ENCODE results near the gene ITFG1. TPM values are rescaled to one million over a fixed set of nuclear protein-coding genes. Genes with fewer than 3 reads are reported as not detected.

The ITFG1 gene
- total and polyA plus RNA-seq, 9 of the 15 experiments (the other 6 are each of a cell fraction or from before 2014, with no cell fraction given), result 17.1 to 83.5 (median 35.8) TPM

DNA sequence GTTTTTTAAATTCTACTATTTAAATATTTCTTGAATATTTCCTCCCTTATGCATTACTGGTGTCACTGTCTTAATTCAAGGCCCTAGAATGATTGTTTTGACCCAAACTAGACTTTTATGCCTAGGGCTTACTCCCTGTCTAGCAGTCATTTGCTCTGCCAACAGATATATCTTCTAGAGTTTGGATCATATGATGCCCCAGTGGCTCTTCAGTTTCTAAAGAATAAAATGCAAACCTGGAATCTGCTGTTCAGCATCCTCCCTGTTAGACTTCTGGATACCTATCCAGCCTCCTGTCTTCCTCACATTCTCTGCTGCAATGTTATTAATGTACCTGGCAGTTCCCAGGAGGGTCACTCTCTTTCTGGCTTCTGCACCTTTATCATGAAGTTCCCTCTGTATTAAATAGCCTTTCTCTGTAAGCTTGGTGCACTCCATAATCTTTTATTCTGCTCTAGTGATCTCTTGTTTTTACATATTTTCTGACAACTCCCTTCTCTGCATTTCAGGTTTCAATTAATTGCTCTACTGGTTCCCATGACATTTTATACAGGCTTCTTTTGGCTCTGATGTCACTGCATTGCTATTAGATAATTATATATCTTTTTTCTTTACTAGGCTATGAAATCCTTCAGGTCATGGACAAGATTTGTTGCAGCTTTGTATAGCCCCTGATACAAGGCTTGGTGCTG, 15.9 kb upstream of the ITFG1 start:
- Histone ChIP-seq H3K4me1 (replicated peaks in 1 of 2; ENCODE audit: control insufficient read depth in 2 of 2, insufficient read depth in 2 of 2, low read length in 2 of 2) (no peaks in the 10 kb centered on the region; a peak in 1 of 5 replicates), H3K36me3 (ENCODE audit: control insufficient read depth, insufficient read depth, low read length) (peaks cover 34% of the 10 kb centered on the region), H2AFZ (ENCODE audit: low read depth, low read length) (no peak overlapping the region), H3K27ac (ENCODE audit: extremely low read depth, low read depth, low read length) (no peak overlapping the region), H3K4me2 (ENCODE audit: insufficient read depth, low read length) (no peak overlapping the region), H3K9ac (ENCODE audit: insufficient read depth in 1 of 2, low read depth in 2 of 2, low read length in 2 of 2) (no peak overlapping the region), H3K4me3 (no peak overlapping the region), H4K20me1 (replicated peaks; ENCODE audit: control insufficient read depth, insufficient read depth, low read length) (no peaks in the 10 kb centered on the region), H3K9me1 (ENCODE audit: control insufficient read depth, insufficient read depth, low read length) (no peaks in the 10 kb centered on the region), H3K27me3 (ENCODE audit: control insufficient read depth in 2 of 2, insufficient read depth in 2 of 2, low read length in 2 of 2) (no peaks in the 10 kb centered on the region), H3K79me2 (ENCODE audit: control insufficient read depth, insufficient read depth, low read length) (peaks cover 96% of the 10 kb centered on the region), H3K9me3 (replicated peaks; ENCODE audit: control insufficient read depth, insufficient read depth, low read depth, low read length) (no peaks in the 10 kb centered on the region)
- FAIRE-seq (no peak), DNase-seq (ENCODE audit: extremely low read depth in 1 of 4, low spot score in 3 of 4) (no peak), ATAC-seq (no peak)
- intact Hi-C loops (cut with micrococcal nuclease) (no loop called here), in situ Hi-C loops (cut with MboI) (no loop called here)
- BruUV-seq (replicated peaks), result no TSS peak
- TF ChIP-seq PHTF2 (CRISPR knock-in tag; IDR thresholded peaks at IDR 0.05) (no peak), NONO (IDR thresholded peaks at IDR 0.05; ENCODE audit: low read depth in 2 of 2, low read length in 1 of 2) (no peak), TAF9B (IDR thresholded peaks at IDR 0.05; ENCODE audit: partially characterized antibody) (no peak), ZNF740 (CRISPR knock-in tag; IDR thresholded peaks at IDR 0.05) (no peak), ZNF740 (tag; IDR thresholded peaks at IDR 0.05) (no peak), KAT8 (IDR thresholded peaks at IDR 0.05; ENCODE audit: low read depth) (no peak), ARHGAP35 (IDR thresholded peaks at IDR 0.05; ENCODE audit: partially characterized antibody) (no peak), NR2C2 (CRISPR knock-in tag; IDR thresholded peaks at IDR 0.05) (no peak), NR2C2 (tag; IDR thresholded peaks at IDR 0.05) (no peak), MXD1 (CRISPR knock-in tag; IDR thresholded peaks at IDR 0.05; ENCODE audit: borderline replicate concordance, poor library complexity, severe bottlenecking) (no peak), STAG1 (CRISPR knock-in tag; IDR thresholded peaks at IDR 0.05; ENCODE audit: borderline replicate concordance) (no peak), HEY1 (CRISPR knock-in tag; IDR thresholded peaks at IDR 0.05; ENCODE audit: borderline replicate concordance) (no peak), ZNF830 (CRISPR knock-in tag; IDR thresholded peaks at IDR 0.05) (no peak), NCOA6 (IDR thresholded peaks at IDR 0.05) (no peak)
- CTCF ChIA-PET (ENCODE audit: low intra/inter-chr PET ratio), result no interaction called here
- POLR2A ChIA-PET, result interaction anchor here (0.6 kb wide), 1 partner anchor 430 kb away, joined by 3 read pairs; no protein-coding TSS in a partner anchor
